HepG2 (cell line): ENCODE measurements around the gene PEX3. TPM values are rescaled to one million over a fixed set of nuclear protein-coding genes. Genes with fewer than 3 reads are reported as not detected.

Experiments used
- AKAP8 ChIP-seq: sonication (generic); formaldehyde crosslinking; IDR thresholded peaks from 2 replicates; pipeline ENCODE4 v1.5.1; 2020; ENCODE audit warnings: mild to moderate bottlenecking, missing genetic modification reagents
- GTF2F1 ChIP-seq: fragments of 150-350 bp; IDR thresholded peaks from 2 replicates; pipeline ENCODE4 v1.6.1; 2014; ENCODE audit warnings: low read length
- HDAC1 ChIP-seq: sonication (generic); formaldehyde crosslinking; IDR thresholded peaks from 2 replicates; pipeline ENCODE4 v1.5.1; 2020; ENCODE audit warnings: mild to moderate bottlenecking, missing genetic modification reagents
- MED8 ChIP-seq: sonication (generic); formaldehyde crosslinking; IDR thresholded peaks from 2 replicates; pipeline ENCODE4 v1.8.1; 2023; ENCODE audit warnings: mild to moderate bottlenecking, missing genetic modification reagents; ENCODE audit not compliant: insufficient replicate concordance
- MTF2 ChIP-seq: sonication (generic); formaldehyde crosslinking; IDR thresholded peaks from 2 replicates; pipeline ENCODE4 v1.5.0; 2020; ENCODE audit warnings: missing genetic modification reagents, borderline replicate concordance
- NFKB2 ChIP-seq: sonication (generic); formaldehyde crosslinking; IDR thresholded peaks from 2 replicates; pipeline ENCODE4 v1.4.0; 2020; ENCODE audit warnings: missing genetic modification reagents, borderline replicate concordance
- RBM22 ChIP-seq: fragments of 200-400 bp; formaldehyde crosslinking; optimal IDR thresholded peaks from 2 replicates; pipeline ENCODE3; 2017; ENCODE audit warnings: mild to moderate bottlenecking, low read length, moderate library complexity
- TEAD2 ChIP-seq: sonication (generic); formaldehyde crosslinking; IDR thresholded peaks from 2 replicates; pipeline ENCODE4 v1.9.0; 2021; ENCODE audit warnings: missing genetic modification reagents
- TFDP1 ChIP-seq: IDR thresholded peaks from 2 replicates; pipeline ENCODE4 v1.6.1; 2016; ENCODE audit warnings: missing compliant biosample characterization, missing genetic modification reagents, borderline replicate concordance
- ZBTB46 ChIP-seq: sonication (generic); formaldehyde crosslinking; IDR thresholded peaks from 2 replicates; pipeline ENCODE4 v1.4.0; 2020; ENCODE audit warnings: mild to moderate bottlenecking, missing genetic modification reagents, borderline replicate concordance
- ZFAT ChIP-seq: sonication (generic); formaldehyde crosslinking; conservative IDR thresholded peaks from 2 replicates; pipeline ENCODE4 v1.8.1; 2023; ENCODE audit warnings: missing genetic modification reagents, inconsistent platforms
- ZNF451 ChIP-seq: sonication (generic); formaldehyde crosslinking; IDR thresholded peaks from 2 replicates; pipeline ENCODE4 v1.5.0; 2020; ENCODE audit warnings: mild to moderate bottlenecking, missing genetic modification reagents
- ZSCAN25 ChIP-seq: sonication (generic); formaldehyde crosslinking; IDR thresholded peaks from 2 replicates; pipeline ENCODE4 v1.8.0; 2022; ENCODE audit warnings: mild to moderate bottlenecking, missing genetic modification reagents
- ZSCAN31 ChIP-seq: sonication (generic); formaldehyde crosslinking; IDR thresholded peaks from 2 replicates; pipeline ENCODE4 v1.5.0; 2020; ENCODE audit warnings: low read depth, mild to moderate bottlenecking, missing genetic modification reagents
- polyA plus RNA-seq, 8 experiments: library from polyadenylated mRNA; depleted of rRNA in 3 of 8; stranded (reverse) in 7 of 8; unstranded in 1 of 8; fragments of >200 nt; fragmentation: Illumina TruSeq in 4 of 8; extraction: Trizol in 4 of 8; gene quantifications; 2 replicates each; pipeline versions ENCODE4 v1.2.1 to v1.2.3, GENCODE V29; 2011 to 2016; ENCODE audit warnings: low read depth in 4 of 8, missing spikeins in 1 of 8, mixed read lengths in 1 of 8; ENCODE audit not compliant: insufficient read depth in 1 of 8
- total RNA-seq, 5 experiments: library from RNA; depleted of rRNA; stranded (reverse); fragments of >200 nt; fragmentation: Illumina TruSeq; extraction: Trizol; gene quantifications; 2 replicates each; pipeline ENCODE4 v1.2.3, GENCODE V29; 2016; ENCODE audit warnings: low read depth in 1 of 5
- TF ChIP-seq, protein P1 (sequence below): IDR thresholded peaks from 2 replicates; pipeline ENCODE4 v1.4.0; 2020; ENCODE audit warnings: mild to moderate bottlenecking, missing genetic modification reagents
- TF ChIP-seq, protein P2 (sequence below): sonication (generic); formaldehyde crosslinking; IDR thresholded peaks from 2 replicates; pipeline ENCODE4 v1.8.1; 2023; ENCODE audit warnings: mild to moderate bottlenecking, missing genetic modification reagents
- TF ChIP-seq, protein P3 (sequence below): sonication (generic); formaldehyde crosslinking; IDR thresholded peaks from 2 replicates; pipeline ENCODE4 v1.5.1; 2020; ENCODE audit warnings: missing genetic modification reagents, mild to moderate bottlenecking, borderline replicate concordance
- TF ChIP-seq, protein P4 (sequence below): sonication (generic); formaldehyde crosslinking; IDR thresholded peaks from 2 replicates; pipeline ENCODE4 v1.4.0; 2020; ENCODE audit warnings: missing genetic modification reagents, mild to moderate bottlenecking, borderline replicate concordance

Gene PEX3
- total and polyA plus RNA-seq, 2 of the 13 experiments (the other 11 are each of a cell fraction or from before 2014, with no cell fraction given): 30.9 to 40.8 TPM

GRCh38 chr6:143427109-143427817 is 23.3 kb upstream of the PEX3 start (continued):
- TF ChIP-seq, protein P1, sequence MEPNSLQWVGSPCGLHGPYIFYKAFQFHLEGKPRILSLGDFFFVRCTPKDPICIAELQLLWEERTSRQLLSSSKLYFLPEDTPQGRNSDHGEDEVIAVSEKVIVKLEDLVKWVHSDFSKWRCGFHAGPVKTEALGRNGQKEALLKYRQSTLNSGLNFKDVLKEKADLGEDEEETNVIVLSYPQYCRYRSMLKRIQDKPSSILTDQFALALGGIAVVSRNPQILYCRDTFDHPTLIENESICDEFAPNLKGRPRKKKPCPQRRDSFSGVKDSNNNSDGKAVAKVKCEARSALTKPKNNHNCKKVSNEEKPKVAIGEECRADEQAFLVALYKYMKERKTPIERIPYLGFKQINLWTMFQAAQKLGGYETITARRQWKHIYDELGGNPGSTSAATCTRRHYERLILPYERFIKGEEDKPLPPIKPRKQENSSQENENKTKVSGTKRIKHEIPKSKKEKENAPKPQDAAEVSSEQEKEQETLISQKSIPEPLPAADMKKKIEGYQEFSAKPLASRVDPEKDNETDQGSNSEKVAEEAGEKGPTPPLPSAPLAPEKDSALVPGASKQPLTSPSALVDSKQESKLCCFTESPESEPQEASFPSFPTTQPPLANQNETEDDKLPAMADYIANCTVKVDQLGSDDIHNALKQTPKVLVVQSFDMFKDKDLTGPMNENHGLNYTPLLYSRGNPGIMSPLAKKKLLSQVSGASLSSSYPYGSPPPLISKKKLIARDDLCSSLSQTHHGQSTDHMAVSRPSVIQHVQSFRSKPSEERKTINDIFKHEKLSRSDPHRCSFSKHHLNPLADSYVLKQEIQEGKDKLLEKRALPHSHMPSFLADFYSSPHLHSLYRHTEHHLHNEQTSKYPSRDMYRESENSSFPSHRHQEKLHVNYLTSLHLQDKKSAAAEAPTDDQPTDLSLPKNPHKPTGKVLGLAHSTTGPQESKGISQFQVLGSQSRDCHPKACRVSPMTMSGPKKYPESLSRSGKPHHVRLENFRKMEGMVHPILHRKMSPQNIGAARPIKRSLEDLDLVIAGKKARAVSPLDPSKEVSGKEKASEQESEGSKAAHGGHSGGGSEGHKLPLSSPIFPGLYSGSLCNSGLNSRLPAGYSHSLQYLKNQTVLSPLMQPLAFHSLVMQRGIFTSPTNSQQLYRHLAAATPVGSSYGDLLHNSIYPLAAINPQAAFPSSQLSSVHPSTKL (CRISPR knock-in tag): peak; percentile 43; the same call in 1 of the 2 replicates
- TF ChIP-seq NFKB2 (CRISPR knock-in tag) (peak; percentile 65; the same call in 1 of the 2 replicates), RBM22 (peak; percentile 34), ZBTB46 (CRISPR knock-in tag) (no peak), GTF2F1 (no peak), TEAD2 (CRISPR knock-in tag) (no peak), ZFAT (CRISPR knock-in tag) (no peak), HDAC1 (CRISPR knock-in tag) (no peak), MED8 (CRISPR knock-in tag) (no peak), AKAP8 (no peak), MTF2 (CRISPR knock-in tag) (no peak), ZSCAN31 (0 out of 2 replicates have a peak, but pooled peaks have one; percentile 62), TFDP1 (no peak), ZNF451 (no peak), ZSCAN25 (0 out of 2 replicates have a peak, but pooled peaks have one; percentile 41)
- TF ChIP-seq, protein P2, sequence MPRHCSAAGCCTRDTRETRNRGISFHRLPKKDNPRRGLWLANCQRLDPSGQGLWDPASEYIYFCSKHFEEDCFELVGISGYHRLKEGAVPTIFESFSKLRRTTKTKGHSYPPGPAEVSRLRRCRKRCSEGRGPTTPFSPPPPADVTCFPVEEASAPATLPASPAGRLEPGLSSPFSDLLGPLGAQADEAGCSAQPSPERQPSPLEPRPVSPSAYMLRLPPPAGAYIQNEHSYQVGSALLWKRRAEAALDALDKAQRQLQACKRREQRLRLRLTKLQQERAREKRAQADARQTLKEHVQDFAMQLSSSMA (CRISPR knock-in tag): no peak
- TF ChIP-seq, protein P3, sequence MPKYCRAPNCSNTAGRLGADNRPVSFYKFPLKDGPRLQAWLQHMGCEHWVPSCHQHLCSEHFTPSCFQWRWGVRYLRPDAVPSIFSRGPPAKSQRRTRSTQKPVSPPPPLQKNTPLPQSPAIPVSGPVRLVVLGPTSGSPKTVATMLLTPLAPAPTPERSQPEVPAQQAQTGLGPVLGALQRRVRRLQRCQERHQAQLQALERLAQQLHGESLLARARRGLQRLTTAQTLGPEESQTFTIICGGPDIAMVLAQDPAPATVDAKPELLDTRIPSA (CRISPR knock-in tag): no peak
- TF ChIP-seq, protein P4, sequence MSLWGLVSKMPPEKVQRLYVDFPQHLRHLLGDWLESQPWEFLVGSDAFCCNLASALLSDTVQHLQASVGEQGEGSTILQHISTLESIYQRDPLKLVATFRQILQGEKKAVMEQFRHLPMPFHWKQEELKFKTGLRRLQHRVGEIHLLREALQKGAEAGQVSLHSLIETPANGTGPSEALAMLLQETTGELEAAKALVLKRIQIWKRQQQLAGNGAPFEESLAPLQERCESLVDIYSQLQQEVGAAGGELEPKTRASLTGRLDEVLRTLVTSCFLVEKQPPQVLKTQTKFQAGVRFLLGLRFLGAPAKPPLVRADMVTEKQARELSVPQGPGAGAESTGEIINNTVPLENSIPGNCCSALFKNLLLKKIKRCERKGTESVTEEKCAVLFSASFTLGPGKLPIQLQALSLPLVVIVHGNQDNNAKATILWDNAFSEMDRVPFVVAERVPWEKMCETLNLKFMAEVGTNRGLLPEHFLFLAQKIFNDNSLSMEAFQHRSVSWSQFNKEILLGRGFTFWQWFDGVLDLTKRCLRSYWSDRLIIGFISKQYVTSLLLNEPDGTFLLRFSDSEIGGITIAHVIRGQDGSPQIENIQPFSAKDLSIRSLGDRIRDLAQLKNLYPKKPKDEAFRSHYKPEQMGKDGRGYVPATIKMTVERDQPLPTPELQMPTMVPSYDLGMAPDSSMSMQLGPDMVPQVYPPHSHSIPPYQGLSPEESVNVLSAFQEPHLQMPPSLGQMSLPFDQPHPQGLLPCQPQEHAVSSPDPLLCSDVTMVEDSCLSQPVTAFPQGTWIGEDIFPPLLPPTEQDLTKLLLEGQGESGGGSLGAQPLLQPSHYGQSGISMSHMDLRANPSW (CRISPR knock-in tag): no peak
